Measurements from ENCODE around the gene ANXA2R.
A peak's percentile ranks its signal among the peaks of the same experiment; 100 is the strongest.

Gene ANXA2R

GRCh38 chr5:43000914-43001313 lies 39.2 kb downstream of the ANXA2R start:
- H3K4me3 Mint-ChIP-seq = no peak overlapping the region
- peaks cover 20% of the 10 kb centered on the region for H3K27me3 Mint-ChIP-seq
- H3K9me3 Mint-ChIP-seq = no peaks in the 10 kb centered on the region
- DNase-seq (no peak), ATAC-seq (no peak)
- H3K27ac Mint-ChIP-seq = no peak overlapping the region
- H3K4me1 Mint-ChIP-seq = peaks cover 27% of the 10 kb centered on the region

GRCh38 chr5:43000111-43000840 lies 39.8 kb downstream of the ANXA2R start:
- Mint-ChIP-seq H3K9me3 (no peaks in the 10 kb centered on the region), H3K27me3 (peaks cover 20% of the 10 kb centered on the region), H3K4me3 (peak overlapping the region; percentile 2 to 67), H3K27ac (peak overlapping the region in 1 of 2 donors; percentile 42), H3K4me1 (peaks cover 27% of the 10 kb centered on the region)
- ATAC-seq = no peak
- no peak for DNase-seq

- Mint-ChIP-seq H3K4me3 (peak overlapping the region; percentile 100), H3K27me3 (peaks cover 7% of the 10 kb centered on the region), H3K27ac (peak overlapping the region; percentile 100), H3K9me3 (no peaks in the 10 kb centered on the region), H3K4me1 (peaks cover 19% of the 10 kb centered on the region)
- DNase-seq (no peak), ATAC-seq (no peak)
Measured at GRCh38 chr5:42995360-42995751, 44.8 kb downstream of the ANXA2R start.

GRCh38 chr5:42994555-42995359 lies 45.4 kb downstream of the ANXA2R start:
- DNase-seq (peak; percentile 89 to 91), ATAC-seq (peak; percentile 71)
- H3K27me3 Mint-ChIP-seq = peaks cover under 1% of the 10 kb centered on the region
- peaks cover 19% of the 10 kb centered on the region for H3K4me1 Mint-ChIP-seq
- peak overlapping the region; percentile 100 for H3K4me3 Mint-ChIP-seq
- H3K27ac Mint-ChIP-seq = peak overlapping the region; percentile 100
- H3K9me3 Mint-ChIP-seq = no peaks in the 10 kb centered on the region

GRCh38 chr5:42994246-42994554 lies 45.9 kb downstream of the ANXA2R start:
- H3K4me1 Mint-ChIP-seq = peaks cover 21% of the 10 kb centered on the region
- no peak for DNase-seq
- H3K9me3 Mint-ChIP-seq = no peaks in the 10 kb centered on the region
- no peaks in the 10 kb centered on the region for H3K27me3 Mint-ChIP-seq
- H3K27ac Mint-ChIP-seq = peak overlapping the region; percentile 100
- H3K4me3 Mint-ChIP-seq = peak overlapping the region; percentile 100
- no peak for ATAC-seq

- H3K4me1 Mint-ChIP-seq = peaks cover 26% of the 10 kb centered on the region
- H3K4me3 Mint-ChIP-seq = peak overlapping the region; percentile 100
- ATAC-seq = peak; percentile 30
- DNase-seq = peak; percentile 67 to 73
- H3K27ac Mint-ChIP-seq = peak overlapping the region; percentile 100
- H3K27me3 Mint-ChIP-seq = no peaks in the 10 kb centered on the region
- H3K9me3 Mint-ChIP-seq = no peaks in the 10 kb centered on the region
Measured at GRCh38 chr5:42993516-42994245, 46.4 kb downstream of the ANXA2R start.

- H3K27me3 Mint-ChIP-seq = no peaks in the 10 kb centered on the region
- H3K4me1 Mint-ChIP-seq = peaks cover 37% of the 10 kb centered on the region
- peak overlapping the region; percentile 100 for H3K27ac Mint-ChIP-seq
- peak; percentile 83 to 92 for DNase-seq
- H3K9me3 Mint-ChIP-seq = no peaks in the 10 kb centered on the region
- peak; percentile 72 for ATAC-seq
- H3K4me3 Mint-ChIP-seq = peak overlapping the region; percentile 100
Measured at GRCh38 chr5:42992088-42992879, 47.8 kb downstream of the ANXA2R start.

- Mint-ChIP-seq H3K27ac (peak overlapping the region; percentile 95 to 100), H3K27me3 (no peaks in the 10 kb centered on the region), H3K4me1 (peaks cover 44% of the 10 kb centered on the region), H3K4me3 (peak overlapping the region; percentile 100), H3K9me3 (no peaks in the 10 kb centered on the region)
- DNase-seq (no peak), ATAC-seq (peak; percentile 11)
Measured at GRCh38 chr5:42991404-42992087, 48.6 kb downstream of the ANXA2R start.

- ATAC-seq (no peak), DNase-seq (no peak)
- H3K4me1 Mint-ChIP-seq = peaks cover 46% of the 10 kb centered on the region
- peak overlapping the region; percentile 95 to 100 for H3K27ac Mint-ChIP-seq
- H3K9me3 Mint-ChIP-seq = no peaks in the 10 kb centered on the region
- peak overlapping the region; percentile 100 for H3K4me3 Mint-ChIP-seq
- no peaks in the 10 kb centered on the region for H3K27me3 Mint-ChIP-seq
Measured at GRCh38 chr5:42990892-42991291, 49.2 kb downstream of the ANXA2R start.

All from stimulated activated naive CD8-positive, alpha-beta T cell treated with anti-CD3 and anti-CD28 coated beads, Interleukin-15, amount 100 ng/mL, for 72 hours (primary cell).